Stimulated activated CD4-positive, alpha-beta T cell treated with anti-CD3 and anti-CD28 coated beads, Interleukin-4, amount 100 ng/mL, for 48 hours (primary cell): ENCODE measurements around the gene SPATC1L.

ENCODE experiments used
- DNase-seq, 2 donors: peaks; one replicate each; pipeline ENCODE4 v3.0.0-alpha.2; 2020; ENCODE audit warnings: low read depth in 2 of 2

The SPATC1L gene

DNA sequence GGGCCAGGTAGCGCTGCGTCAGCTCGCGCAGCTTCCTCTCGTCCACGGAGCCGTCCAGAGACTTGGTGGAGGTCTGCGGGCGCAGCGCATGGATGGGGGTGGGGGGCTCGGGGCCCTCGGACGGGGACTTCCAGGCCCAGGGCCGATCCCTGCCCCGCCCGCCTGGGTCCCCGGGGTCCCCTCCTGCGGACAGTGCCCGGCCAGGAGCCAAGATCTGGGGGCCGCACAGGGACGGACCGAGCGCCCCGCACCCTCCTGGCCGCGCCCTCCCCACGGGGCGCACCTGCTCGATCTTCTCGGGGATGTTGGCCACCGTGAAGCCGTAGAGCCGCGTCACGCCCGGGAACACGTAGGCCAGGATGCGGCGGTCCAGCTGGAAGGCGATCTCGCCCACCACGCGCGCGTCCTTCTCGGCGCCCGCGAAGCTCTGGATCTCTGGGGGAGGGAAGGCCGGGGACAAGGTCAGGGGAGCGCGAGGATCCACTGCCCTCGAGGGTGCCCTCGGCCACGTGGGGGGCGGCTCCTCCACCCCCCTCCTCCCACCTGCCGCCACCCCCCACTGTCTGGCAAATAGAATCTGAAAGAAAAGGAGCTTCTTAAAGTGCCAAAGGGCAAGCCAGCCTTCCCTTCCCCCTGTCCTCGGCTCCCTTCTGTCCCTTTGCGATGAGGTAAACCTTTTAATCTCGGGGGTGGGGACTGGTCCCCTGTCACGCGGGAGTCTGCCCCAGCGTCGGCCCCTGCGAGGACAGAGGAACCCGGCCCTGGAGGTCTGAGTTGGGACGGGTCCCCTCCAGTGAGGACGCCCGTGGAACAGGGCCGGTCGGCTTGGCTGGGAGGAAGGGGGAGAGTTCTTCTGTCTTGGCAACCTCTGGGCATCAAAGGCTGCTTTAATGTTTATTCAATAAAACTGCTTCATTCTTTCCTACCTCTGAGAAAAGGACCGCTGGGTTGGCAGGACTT is 22.3 kb downstream of the SPATC1L start:
- DNase-seq = no peak

DNA sequence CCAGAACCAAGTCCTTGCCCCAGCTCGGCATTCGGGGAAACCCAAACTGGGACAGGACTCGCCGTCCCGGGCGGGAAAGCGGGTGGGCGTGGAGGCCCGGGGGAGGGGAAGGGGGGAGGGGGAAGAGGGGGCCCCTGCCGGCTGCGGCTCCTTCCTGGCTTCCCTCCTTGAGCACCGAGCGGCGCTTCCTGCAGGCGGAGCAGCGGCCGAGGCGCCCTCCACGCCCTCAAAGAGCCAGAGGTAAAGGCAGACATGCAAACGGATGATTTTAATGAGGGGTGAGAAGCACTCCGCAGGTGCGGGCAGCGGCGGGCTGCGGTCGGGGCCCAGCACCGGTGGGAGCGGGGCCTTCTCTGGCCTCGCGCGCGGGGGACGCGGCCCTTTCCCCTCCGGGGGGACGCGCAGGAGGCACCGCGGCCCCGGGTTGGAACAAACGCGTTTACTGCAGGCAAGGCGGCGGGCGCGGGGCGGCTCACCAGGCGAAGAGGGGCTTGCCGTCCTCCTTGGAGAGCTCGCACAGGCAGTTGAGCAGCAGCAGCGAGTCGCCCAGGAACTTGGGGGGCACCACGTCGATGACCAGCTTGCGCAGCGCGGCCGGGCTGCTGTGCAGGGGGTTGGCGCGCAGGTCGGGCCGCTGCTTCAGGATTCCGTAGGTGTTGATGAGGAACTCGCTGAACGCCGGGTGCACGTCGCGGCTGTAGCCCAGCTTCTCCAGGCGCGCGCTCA is 23.2 kb downstream of the SPATC1L start:
- DNase-seq = no peak

DNA sequence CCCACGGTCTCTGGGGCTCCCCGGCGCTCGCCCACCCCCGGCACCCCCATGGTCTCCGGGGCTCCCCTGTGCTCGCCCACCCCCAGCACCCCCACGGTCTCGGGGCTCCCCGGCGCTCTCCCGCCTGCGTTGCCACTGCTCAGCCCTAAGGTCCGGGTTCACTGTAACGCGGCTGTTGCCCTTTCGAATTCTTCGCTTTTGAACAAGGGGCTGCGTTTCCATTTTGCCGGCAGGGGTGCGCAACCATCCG is 23.7 kb downstream of the SPATC1L start:
- no peak for DNase-seq

DNA sequence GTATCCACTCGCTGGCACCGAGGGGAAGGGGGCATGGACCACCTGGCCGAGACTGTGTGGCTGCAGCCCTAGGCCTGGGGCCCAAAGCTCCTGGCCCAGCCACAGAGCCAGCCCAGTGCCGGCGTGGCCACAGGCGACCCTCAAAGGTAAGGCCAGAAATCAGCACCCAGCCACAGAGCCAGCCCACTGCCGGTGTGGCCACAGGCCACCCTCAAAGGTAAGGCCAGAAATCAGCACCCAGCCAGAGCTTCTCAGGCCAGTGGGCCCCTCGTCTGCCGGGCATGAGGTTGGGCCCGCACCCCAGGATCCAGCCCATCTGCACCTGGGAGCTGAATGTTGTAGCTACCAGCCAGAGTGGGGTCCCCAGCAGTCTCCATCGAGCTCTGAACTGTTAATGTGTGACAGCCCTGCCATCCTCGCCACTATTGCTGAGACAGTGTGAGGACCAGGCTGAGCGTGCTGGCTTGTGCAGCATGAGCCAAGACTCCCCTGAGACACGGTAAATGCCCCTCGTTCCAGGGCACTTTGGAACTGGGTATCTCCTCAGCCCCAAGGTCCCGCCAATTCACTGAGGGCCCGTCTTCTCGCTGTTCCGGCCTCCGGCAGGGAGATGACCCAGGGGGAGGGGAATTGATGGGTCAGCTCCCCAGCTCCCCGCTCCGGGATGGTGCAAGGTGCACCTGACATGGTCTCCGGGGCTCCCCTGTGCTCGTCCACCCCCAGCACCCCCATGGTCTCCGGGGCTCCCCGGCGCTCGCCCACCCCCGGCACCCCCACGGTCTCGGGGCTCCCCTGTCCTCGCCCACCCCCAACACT is 24.2 kb downstream of the SPATC1L start:
- DNase-seq = no peak

DNA sequence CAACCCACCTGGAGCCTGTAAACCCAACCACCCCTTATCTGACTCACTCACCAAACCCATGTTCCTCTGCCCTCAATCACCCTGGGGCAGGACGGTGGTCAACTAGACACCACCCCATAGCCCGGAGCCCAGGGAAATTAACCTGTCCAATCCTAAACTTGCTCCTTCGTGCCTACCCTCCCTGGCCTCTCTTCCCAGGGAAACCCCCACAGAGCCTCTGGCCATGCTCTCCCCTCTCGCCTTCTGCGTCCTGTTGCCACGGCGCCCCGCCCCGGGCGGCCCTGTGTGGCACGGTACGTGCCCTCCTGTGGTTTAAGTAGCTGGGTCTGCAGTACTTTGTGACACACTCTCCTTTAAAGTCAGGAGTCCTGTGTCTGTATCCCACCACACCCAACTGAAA is 24.9 kb downstream of the SPATC1L start:
- no peak for DNase-seq

DNA sequence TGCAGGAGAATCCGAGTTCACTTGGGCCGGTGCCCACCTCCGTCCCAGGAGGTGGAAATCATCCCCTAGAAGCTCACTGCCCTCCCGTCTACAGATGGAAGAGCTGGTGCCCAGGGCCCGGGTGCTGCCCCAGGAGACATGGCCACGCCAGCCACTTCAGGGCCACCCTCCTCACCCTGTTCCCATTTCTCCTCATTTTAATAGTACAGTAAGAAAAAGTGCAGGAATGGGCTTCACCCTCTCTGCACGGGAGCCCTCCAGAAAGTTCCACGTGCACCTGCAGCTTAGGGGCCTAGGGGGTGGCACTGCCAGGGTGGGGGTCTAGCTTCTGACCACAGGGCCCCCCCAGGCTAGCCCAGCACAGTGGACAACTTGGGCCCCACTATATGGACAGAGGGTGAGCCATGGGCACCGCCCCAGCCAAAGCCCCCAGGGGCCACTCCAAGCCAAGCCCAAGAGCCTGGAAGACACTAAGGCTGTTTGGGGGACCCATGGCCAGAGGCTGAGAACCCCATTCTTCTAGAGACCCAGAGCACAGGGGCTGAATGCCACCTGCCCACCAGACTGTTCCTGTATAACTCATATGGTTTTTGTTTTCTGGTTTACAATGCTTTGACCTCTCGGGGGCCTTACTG is 25.5 kb downstream of the SPATC1L start:
- DNase-seq = no peak

DNA sequence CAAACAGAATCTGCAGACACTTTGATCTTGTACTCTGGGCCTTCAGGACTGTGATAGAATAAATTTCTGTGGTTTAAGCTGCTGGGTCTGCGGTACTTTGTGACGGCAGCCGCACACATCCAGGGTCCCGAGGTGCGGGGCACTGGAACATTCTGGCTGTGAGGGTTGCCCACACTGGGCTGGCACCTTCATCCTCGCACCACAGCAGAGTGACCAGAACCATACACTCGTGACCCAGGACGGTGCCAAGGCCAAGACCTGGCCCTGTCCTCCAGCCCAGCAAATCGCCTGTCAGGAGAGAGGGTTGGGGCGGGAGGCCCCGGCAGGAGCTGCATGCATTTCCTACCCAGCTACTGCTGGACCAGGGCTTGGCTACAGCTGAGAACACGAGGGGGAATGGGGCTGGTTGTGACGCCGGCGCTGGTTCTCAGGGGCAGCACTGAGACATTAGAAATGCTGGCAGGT is 26.2 kb downstream of the SPATC1L start:
- DNase-seq = no peak

DNA sequence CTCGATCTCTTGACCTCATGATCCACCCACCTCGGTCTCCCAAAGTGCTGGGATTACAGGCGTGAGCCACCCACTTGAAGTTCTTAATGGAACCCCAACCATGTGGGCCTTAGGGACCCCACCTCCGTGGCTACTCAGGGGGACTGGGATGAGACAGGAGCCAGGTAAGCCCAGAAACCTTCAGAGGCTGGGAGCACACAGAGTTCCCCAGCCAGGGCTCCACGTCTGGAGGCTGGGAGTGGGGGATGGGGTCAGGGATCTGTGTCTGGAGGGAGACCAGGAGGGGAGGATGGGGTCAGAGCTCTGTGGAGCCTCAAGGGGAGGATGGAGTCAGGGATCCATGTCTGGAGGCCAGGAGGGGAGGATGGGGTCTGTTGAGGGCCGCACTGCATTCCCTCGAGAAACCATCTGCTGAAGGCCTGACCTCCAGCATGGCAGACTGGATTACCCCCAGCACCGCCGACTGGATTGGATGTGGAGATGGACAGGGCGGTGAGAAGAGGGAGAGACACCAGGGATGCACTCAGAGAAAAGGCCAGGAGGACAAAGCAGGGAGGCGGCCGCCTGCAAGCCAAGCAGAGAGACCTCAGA is 26.8 kb downstream of the SPATC1L start:
- DNase-seq = no peak

DNA sequence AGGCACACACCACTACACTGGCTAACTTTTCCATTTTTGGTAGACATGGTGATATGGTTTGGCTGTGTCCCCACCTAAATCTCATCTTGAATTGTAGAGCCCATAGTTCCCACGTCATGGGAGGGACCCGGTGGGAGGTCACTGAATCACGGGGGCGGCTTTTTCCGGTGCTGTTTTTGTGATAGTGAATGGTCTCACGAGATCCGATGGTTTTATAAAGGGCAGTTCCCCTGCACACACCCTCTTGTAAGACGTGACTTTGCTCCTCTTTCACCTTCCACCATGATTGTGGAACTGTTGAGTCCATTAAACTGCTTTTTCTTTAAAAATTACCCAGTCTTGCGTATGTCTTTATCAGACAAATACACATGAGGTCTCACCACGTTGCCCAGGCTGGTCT is 27.6 kb downstream of the SPATC1L start:
- DNase-seq = no peak

DNA sequence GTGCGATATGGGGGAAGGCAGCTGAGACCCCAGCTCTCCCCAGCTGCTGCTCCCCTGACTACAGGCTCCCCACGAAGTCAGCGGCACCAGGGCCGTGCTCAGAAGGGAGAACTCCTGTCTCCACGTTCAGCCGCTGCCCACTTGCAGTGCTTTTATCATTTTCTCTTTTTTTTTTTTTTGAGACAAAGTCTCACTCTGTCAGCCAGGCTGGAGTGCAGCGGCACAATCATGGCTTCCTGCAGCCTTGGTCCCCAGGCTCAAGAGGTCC is 27.9 kb downstream of the SPATC1L start:
- no peak for DNase-seq

DNA sequence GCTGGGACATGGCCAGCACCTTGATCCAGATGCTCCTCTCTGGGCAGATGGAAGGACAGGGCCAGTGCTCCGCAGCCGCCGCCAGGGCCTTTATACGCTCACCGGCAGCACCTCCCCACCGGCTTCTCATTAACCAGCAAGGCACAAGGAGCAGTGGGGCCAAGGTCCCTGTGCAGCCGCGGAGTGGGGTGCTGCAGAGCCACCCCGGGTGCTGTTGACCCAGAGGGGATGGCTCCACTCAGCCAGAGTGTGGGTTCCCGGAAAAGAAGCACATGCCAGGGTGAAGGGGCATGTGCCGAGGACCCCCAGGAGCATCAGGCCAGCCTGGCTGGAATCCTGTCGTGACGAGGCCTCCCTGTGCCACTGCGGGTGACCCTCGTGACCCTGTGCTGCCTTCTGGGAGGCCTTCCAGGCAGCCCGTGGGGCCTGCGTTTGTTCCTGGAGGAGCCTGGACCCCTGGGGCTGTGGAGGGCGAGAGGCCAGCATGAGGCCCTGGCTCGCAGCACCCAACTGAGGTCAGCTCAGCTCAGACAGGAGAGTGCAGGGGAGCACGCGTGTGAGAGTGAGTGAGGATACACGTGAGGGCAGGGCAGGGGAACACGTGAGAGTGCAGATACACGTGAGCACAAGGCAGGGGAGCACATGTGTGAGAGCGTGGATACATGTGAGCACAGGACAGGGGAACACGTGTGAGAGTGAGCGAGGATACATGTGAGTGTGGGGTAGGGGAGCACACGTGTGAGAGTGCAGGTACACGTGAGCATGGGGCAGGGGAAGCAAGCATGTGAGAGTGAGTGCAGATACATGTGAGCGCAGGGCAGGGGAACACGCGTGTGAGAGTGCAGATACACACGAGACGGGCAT is 28.5 kb downstream of the SPATC1L start, which contains the start of gene FTCD:
Gene FTCD (minus strand): TSS at position 66 of the 864 bp plus-strand sequence. CDS start 56 bp downstream, at position 10.
- DNase-seq = no peak

DNA sequence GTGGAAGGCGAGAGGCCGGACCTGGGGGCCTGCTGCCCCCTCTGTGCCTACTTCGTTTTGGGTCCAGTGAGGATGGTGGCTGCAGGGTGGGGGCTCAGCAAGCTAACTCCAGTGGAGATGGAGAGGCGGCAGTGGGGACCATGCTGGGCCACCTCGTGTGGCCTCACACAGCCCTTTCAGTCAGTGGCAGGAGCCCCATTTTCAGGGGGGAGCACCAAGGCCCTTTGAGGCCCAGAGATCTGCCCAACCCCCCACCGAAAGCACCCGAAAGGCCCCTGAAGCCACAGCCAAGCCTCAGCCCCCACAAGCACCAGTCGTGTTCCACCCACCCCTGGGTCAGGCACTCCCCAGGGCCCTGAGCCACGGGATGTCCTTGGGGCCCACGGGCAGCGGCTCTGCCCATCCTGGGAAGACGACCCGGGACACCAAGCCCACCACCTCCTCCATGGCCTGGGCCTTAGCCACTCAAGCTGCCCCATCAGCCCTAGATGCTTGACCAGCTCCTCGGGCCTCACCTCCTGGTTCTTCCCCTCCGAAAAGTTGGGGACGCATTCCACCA is 29.2 kb downstream of the SPATC1L start:
- DNase-seq = no peak

DNA sequence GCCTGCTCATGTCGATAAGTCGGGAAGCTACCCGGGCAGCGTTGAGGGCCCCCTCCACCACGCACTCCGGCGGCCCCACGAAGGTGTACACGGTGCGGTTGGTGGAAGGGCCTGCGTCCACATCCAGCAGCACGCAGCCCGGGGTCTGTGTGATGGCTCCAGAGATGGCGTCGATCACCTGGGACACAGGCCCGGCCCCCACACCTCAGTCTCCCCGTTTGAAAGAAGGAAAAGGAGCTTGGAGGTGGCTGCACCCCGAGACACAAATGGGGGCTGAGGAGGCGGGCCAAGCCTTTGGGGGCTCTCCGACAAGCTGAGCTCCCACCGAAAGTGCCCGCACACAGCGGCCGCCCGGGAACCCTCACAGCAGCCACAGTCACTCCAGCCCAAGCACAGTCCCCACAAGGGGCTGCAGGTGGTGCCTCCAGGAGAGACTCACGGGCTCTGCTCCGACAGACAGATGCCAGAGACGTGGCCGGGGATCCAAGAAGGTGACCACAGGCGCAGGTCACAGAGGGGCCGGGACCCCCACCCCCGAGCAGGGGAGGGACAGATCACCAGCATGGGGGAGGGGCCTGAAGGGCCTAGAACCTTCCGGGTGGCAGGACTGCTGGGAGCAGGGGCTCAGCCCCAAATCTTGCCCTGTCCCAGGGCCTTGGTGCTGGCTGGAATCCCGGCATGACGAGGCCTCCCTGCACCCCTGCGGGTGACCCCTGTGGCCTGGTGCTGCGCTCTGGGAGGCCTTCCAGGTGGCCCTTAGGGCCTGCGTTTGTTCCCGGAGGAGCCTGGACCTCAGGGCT is 29.9 kb downstream of the SPATC1L start:
- DNase-seq = no peak

DNA sequence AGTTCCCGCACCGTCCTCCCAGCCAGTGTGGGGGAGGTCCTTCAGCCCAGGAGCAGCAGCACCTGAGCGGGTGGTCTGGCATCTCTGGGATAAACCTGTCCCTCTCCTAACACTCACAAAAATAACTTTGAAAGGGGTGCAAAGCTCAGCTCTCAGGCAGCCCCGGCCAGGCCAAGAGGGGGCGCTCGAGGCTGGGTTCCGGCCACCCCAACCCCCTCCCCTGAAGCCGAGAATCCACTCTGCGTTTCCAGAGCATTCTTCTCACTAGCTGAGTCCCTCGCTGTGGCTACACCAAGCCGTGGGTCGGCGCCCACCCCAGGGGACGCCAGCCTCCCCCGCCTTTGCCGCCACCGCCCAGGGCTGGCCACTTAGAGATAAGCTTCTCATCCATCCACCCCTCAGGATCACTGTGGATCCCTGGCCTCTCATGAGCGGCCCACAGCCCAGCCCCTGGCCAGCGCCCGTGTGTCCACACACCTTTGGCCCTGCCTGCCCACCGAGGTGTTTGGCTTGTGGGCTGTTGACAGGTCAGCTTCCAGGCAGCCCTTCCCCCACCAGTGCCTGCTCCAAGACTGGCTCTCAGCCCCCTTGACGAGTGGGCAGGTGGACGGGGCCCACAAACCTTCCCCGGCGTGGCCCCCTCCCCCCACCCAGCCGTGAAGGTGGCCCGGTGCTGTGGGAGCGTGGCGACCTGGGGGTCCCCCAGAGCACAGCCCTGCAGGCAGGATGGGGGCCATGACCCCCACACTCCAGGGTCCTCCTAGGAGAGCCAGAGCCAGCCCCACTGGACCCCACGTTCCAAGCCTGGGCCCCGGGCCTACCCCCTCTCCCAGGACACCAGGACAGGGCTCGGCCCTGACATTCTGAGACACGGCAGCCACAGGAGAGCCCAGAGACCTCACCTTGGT is 30.8 kb downstream of the SPATC1L start:
- DNase-seq = peak; percentile 47 to 68

DNA sequence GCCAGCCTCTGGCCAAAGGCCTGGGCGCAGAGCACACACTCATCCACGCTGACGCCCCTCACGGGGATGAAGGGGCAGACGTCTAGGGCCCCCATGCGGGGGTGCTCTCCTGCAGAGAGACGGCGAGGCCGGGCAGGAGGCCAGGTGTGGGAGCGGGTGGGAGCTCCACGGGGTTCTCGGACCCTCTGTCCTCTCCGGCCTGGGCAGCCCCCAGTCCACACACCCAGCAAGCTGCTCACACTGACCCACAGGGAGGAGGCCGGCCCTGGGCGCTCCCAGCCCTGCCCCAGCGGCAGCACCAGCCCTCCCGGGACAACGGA is 31.4 kb downstream of the SPATC1L start:
- no peak for DNase-seq

DNA sequence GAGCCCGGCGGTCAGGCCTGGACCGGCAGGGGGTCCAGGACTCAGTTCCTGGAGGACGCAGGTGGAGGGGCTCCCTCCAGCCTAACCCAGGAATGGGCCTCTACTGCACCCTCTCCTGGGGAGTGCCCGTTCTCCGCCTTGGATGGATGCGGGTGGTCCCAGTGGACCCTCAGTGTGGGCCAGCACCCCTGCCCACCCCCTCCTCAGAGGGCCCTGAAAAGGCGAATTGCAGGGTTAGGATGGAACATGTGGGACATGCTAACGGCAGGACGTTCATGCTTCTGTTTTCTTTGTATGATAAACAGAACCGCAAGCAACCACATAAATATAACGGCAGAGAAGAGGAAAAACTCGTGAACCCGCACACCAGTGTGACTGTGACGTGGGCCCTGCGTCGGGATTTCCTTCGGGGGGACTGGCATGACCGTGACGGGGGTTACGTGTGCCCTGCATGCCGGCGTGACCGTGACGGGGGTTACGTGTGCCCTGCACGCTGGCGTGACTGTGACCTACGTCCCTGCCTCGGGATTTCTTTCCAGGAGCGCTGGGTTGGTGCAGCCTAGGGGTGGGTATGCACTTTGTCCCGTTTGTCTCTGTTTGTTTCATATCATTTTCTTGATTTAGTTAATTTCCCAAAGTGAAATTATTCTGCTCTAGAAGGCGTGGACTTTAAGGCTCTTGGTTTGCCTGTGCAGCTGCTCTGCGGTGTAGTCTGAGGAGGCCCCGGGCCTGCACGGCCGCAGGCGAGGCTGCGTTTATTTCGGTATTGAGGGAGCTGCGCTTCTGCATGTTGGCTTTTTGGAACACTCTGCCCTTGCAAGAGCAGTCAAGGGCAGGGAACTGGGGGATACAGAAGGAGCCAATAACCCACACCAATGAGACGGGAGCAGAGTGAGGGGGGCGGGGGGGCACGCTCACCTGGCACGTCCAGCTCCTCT is 32.0 kb downstream of the SPATC1L start:
- DNase-seq = no peak

DNA sequence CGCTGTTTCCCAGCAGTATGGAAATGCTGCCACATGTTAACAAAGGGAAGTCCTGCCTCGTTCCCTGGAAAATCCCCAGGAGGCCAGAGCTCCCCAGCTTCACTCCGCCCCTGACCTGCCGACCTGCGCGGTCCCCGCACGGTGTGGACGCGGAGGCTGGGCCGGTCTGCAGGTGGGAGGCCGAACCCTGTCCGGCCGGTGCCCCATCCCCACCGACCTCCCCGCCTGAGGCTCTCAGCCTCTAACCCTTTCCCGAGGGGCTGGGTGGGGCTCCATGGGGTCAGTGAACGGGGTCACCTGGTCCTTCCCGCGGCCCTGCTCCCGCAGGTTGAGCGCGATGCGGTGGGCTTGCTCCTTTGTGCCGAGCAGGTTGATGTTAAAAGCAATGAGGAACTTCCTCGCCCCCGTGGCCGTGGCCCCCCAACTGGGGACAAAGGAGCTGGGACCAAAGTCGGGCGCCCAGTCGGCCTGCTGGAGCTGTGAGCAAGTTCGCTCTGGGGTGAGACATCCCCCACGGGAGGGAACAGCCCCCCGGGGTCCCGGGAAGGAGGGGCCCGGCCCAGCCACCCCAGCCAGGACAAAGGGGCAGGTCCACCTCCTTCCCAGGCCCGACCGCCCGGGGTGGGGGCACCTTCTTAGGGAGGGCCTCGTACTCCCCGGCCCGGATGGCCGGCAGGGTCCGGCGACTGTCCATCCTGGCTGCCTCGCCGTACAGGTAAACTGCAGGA is 32.8 kb downstream of the SPATC1L start:
- DNase-seq = no peak
